SK-N-SH treated with all-trans-retinoic acid at 6 μM for 48 hours (cell line): ENCODE results near the gene TRMT2B.
"Not testable (repeated sequence)": the region's sequence is repeated elsewhere in the genome, so short reads cannot be mapped to it uniquely, and the experiment has no call there.

Experiments
- ATAC-seq: fragments of 200-7000 bp; cut with Tn5 transposase; 3 replicates; pipeline ENCODE4 v1.9.1; 2020; ENCODE audit warnings: mild to moderate bottlenecking, moderate library complexity
- ARNTL ChIP-seq: fragments of 450-650 bp; formaldehyde crosslinking; IDR thresholded peaks from 2 replicates; pipeline ENCODE4 v1.5.0; 2020; ENCODE audit warnings: low read depth, mild to moderate bottlenecking, moderate library complexity, borderline replicate concordance
- BACH2 ChIP-seq: fragments of 250-450 bp; sonication (Bioruptor Pico); IDR thresholded peaks from 2 replicates; pipeline ENCODE4 v1.9.0; 2021; ENCODE audit warnings: mild to moderate bottlenecking, borderline replicate concordance
- CSDC2 ChIP-seq: fragments of 250-450 bp; sonication (Bioruptor Pico); IDR thresholded peaks from 2 replicates; pipeline ENCODE4 v1.5.0; 2020; ENCODE audit warnings: mild to moderate bottlenecking, moderate library complexity
- ESRRG ChIP-seq: fragments of 250-450 bp; sonication (Bioruptor Pico); IDR thresholded peaks from 2 replicates; pipeline ENCODE4 v1.6.1; 2021; ENCODE audit warnings: mild to moderate bottlenecking
- OSR1 ChIP-seq: fragments of 250-450 bp; sonication (Bioruptor Pico); IDR thresholded peaks from 2 replicates; pipeline ENCODE4 v1.8.0; 2022; ENCODE audit warnings: moderate library complexity, mild to moderate bottlenecking, inconsistent platforms
- RARB ChIP-seq: fragments of 250-450 bp; sonication (Bioruptor Pico); IDR thresholded peaks from 2 replicates; pipeline ENCODE4 v1.8.0; 2021; ENCODE audit warnings: mild to moderate bottlenecking, moderate library complexity
- SNAI2 ChIP-seq: fragments of 250-450 bp; sonication (Bioruptor Pico); IDR thresholded peaks from 2 replicates; pipeline ENCODE4 v1.5.0; 2020; ENCODE audit warnings: mild to moderate bottlenecking, moderate library complexity
- TCF4 ChIP-seq: fragments of 250-450 bp; sonication (Bioruptor Pico); IDR thresholded peaks from 2 replicates; pipeline ENCODE4 v1.8.0; 2021; ENCODE audit warnings: mild to moderate bottlenecking, moderate library complexity, borderline replicate concordance
- TOX ChIP-seq: fragments of 250-450 bp; sonication (Bioruptor Pico); IDR thresholded peaks from 2 replicates; pipeline ENCODE4 v1.8.0; 2021; ENCODE audit warnings: mild to moderate bottlenecking, moderate library complexity, borderline replicate concordance
- ZC3H10 ChIP-seq: fragments of 250-450 bp; sonication (Bioruptor Pico); IDR thresholded peaks from 2 replicates; pipeline ENCODE4 v1.5.1; 2021; ENCODE audit warnings: mild to moderate bottlenecking, moderate library complexity
- ZFP3 ChIP-seq: fragments of 250-450 bp; sonication (Bioruptor Pico); IDR thresholded peaks from 2 replicates; pipeline ENCODE4 v1.5.0; 2020; ENCODE audit warnings: mild to moderate bottlenecking, moderate library complexity
- ZFP30 ChIP-seq: fragments of 450-650 bp; formaldehyde crosslinking; IDR thresholded peaks from 2 replicates; pipeline ENCODE4 v1.5.0; 2022; ENCODE audit warnings: mild to moderate bottlenecking, moderate library complexity
- ZNF565 ChIP-seq: fragments of 450-650 bp; formaldehyde crosslinking; conservative IDR thresholded peaks from 2 replicates; pipeline ENCODE4 v1.5.0; 2020; ENCODE audit warnings: low read depth, mild to moderate bottlenecking, moderate library complexity
- ZNF70 ChIP-seq: fragments of 450-650 bp; formaldehyde crosslinking; IDR thresholded peaks from 2 replicates; pipeline ENCODE4 v1.5.0; 2020; ENCODE audit warnings: mild to moderate bottlenecking, moderate library complexity
- ZNF8 ChIP-seq: fragments of 450-650 bp; formaldehyde crosslinking; IDR thresholded peaks from 2 replicates; pipeline ENCODE4 v1.5.0; 2020; ENCODE audit warnings: mild to moderate bottlenecking, moderate library complexity
- TF ChIP-seq, protein P1 (sequence below): fragments of 250-450 bp; sonication (Bioruptor Pico); IDR thresholded peaks from 2 replicates; pipeline ENCODE4 v1.5.1; 2020; ENCODE audit warnings: low read depth, mild to moderate bottlenecking, moderate library complexity
- TF ChIP-seq, protein P2 (sequence below): fragments of 250-450 bp; sonication (Bioruptor Pico); IDR thresholded peaks from 2 replicates; pipeline ENCODE4 v1.5.0; 2020; ENCODE audit warnings: mild to moderate bottlenecking, moderate library complexity
- TF ChIP-seq, protein P3 (sequence below): fragments of 250-450 bp; sonication (Bioruptor Pico); IDR thresholded peaks from 2 replicates; pipeline ENCODE4 v1.5.1; 2021; ENCODE audit warnings: mild to moderate bottlenecking, moderate library complexity
- TF ChIP-seq, protein P4 (sequence below): fragments of 250-450 bp; sonication (Bioruptor Pico); IDR thresholded peaks from 2 replicates; pipeline ENCODE4 v1.8.0; 2020; ENCODE audit warnings: mild to moderate bottlenecking, moderate library complexity, borderline replicate concordance
- TF ChIP-seq, protein P5 (sequence below): fragments of 250-450 bp; sonication (Bioruptor Pico); IDR thresholded peaks from 2 replicates; pipeline ENCODE4 v1.8.0; 2021; ENCODE audit warnings: low read depth, mild to moderate bottlenecking, moderate library complexity, borderline replicate concordance

Gene TRMT2B

DNA sequence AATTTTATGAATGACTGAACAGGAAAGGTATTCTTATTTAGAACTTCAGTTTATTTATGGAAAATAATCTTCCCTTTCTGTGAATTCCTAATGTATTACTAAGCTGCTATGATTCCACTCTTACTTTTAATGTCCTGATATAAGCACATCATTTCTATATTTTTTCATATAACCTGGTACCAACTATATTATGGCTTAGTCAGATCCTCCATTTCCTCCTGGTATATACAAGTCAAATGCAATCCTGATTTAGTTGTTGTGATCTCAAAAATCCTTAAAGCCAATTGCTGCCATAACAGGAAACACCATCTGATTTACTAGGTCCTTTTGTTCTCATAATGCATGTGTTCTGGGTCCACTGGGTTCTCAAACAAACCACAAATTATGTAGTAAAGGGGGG, 26.8 kb downstream of the TRMT2B start (continued):
- TF ChIP-seq, protein P1, sequence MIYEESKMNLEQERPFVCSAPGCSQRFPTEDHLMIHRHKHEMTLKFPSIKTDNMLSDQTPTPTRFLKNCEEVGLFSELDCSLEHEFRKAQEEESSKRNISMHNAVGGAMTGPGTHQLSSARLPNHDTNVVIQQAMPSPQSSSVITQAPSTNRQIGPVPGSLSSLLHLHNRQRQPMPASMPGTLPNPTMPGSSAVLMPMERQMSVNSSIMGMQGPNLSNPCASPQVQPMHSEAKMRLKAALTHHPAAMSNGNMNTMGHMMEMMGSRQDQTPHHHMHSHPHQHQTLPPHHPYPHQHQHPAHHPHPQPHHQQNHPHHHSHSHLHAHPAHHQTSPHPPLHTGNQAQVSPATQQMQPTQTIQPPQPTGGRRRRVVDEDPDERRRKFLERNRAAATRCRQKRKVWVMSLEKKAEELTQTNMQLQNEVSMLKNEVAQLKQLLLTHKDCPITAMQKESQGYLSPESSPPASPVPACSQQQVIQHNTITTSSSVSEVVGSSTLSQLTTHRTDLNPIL, result no peak

DNA sequence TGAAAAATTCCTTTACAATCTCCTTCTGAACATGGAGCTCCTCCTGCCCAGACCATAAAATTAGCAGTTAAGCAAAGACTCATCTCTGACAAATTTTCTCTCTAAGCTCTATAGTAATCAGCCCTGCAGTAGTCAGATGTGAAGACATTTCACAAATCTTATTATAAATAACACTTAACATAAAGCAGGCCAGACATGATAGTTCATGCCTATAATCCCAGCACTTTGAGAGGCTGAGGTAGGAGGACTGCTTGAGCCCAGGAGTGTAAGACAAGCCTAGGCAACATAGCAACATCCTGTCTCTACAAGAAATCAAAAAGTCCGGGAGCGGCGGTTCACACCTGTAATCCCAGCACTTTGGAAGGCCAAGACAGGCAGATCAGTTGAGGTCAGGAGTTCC, 29.9 kb downstream of the TRMT2B start:
- TF ChIP-seq CSDC2 (CRISPR knock-in tag) (no peak), ZFP30 (CRISPR knock-in tag) (no peak), ZFP3 (CRISPR knock-in tag) (no peak)
- ATAC-seq, result no peak

DNA sequence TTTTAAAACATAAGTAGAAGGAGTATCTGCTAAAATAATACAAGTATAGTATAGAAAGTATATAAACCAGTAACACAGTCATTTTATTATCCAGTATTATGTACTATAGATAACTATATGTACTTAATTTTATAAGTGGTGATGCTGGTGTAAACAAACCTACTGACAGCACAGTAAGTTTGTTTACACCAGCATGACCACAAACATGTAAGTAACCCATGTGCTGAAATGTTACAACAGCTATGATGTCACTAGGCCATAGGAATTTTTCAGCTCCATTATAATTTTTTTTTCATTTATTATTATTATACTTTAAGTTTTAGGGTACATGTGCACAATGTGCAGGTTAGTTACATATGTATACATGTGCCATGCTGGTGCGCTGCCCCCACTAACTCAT, 39.9 kb downstream of the TRMT2B start:
- ATAC-seq, result not testable (repeated sequence)

DNA sequence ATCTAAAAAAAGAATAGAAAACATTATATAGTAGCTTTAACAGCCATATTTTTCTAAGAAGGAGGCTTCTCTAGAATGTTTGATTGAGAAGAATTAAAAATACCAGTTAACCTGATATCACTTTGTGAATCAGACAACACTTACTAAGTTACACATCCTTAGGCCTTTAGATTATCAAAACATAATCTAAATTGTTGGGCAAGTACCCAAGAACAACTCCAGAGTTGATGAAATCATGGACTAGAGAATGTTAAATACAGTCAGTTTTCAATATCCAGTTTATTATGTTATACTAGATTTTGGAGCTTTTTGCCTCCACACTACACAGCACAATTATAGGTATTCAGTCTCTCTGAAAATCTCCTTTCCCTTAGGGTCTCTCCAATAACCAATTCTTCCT, 42.8 kb downstream of the TRMT2B start:
- TF ChIP-seq CSDC2 (CRISPR knock-in tag) (no peak), TCF4 (CRISPR knock-in tag) (no peak), OSR1 (no peak), ZFP3 (CRISPR knock-in tag) (no peak), ESRRG (CRISPR knock-in tag) (no peak), SNAI2 (CRISPR knock-in tag) (no peak), RARB (CRISPR knock-in tag) (no peak), ZNF565 (CRISPR knock-in tag) (no peak), ZFP30 (CRISPR knock-in tag) (no peak), ZNF70 (CRISPR knock-in tag) (no peak), ZC3H10 (CRISPR knock-in tag) (no peak), ZNF8 (CRISPR knock-in tag) (no peak), BACH2 (CRISPR knock-in tag) (no peak), ARNTL (CRISPR knock-in tag) (no peak), TOX (CRISPR knock-in tag) (no peak)
- TF ChIP-seq, protein P2, sequence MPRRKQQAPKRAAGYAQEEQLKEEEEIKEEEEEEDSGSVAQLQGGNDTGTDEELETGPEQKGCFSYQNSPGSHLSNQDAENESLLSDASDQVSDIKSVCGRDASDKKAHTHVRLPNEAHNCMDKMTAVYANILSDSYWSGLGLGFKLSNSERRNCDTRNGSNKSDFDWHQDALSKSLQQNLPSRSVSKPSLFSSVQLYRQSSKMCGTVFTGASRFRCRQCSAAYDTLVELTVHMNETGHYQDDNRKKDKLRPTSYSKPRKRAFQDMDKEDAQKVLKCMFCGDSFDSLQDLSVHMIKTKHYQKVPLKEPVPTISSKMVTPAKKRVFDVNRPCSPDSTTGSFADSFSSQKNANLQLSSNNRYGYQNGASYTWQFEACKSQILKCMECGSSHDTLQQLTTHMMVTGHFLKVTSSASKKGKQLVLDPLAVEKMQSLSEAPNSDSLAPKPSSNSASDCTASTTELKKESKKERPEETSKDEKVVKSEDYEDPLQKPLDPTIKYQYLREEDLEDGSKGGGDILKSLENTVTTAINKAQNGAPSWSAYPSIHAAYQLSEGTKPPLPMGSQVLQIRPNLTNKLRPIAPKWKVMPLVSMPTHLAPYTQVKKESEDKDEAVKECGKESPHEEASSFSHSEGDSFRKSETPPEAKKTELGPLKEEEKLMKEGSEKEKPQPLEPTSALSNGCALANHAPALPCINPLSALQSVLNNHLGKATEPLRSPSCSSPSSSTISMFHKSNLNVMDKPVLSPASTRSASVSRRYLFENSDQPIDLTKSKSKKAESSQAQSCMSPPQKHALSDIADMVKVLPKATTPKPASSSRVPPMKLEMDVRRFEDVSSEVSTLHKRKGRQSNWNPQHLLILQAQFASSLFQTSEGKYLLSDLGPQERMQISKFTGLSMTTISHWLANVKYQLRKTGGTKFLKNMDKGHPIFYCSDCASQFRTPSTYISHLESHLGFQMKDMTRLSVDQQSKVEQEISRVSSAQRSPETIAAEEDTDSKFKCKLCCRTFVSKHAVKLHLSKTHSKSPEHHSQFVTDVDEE (CRISPR knock-in tag), result no peak
- TF ChIP-seq, protein P3, sequence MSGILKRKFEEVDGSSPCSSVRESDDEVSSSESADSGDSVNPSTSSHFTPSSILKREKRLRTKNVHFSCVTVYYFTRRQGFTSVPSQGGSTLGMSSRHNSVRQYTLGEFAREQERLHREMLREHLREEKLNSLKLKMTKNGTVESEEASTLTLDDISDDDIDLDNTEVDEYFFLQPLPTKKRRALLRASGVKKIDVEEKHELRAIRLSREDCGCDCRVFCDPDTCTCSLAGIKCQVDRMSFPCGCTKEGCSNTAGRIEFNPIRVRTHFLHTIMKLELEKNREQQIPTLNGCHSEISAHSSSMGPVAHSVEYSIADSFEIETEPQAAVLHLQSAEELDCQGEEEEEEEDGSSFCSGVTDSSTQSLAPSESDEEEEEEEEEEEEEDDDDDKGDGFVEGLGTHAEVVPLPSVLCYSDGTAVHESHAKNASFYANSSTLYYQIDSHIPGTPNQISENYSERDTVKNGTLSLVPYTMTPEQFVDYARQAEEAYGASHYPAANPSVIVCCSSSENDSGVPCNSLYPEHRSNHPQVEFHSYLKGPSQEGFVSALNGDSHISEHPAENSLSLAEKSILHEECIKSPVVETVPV, result no peak
- TF ChIP-seq, protein P4, sequence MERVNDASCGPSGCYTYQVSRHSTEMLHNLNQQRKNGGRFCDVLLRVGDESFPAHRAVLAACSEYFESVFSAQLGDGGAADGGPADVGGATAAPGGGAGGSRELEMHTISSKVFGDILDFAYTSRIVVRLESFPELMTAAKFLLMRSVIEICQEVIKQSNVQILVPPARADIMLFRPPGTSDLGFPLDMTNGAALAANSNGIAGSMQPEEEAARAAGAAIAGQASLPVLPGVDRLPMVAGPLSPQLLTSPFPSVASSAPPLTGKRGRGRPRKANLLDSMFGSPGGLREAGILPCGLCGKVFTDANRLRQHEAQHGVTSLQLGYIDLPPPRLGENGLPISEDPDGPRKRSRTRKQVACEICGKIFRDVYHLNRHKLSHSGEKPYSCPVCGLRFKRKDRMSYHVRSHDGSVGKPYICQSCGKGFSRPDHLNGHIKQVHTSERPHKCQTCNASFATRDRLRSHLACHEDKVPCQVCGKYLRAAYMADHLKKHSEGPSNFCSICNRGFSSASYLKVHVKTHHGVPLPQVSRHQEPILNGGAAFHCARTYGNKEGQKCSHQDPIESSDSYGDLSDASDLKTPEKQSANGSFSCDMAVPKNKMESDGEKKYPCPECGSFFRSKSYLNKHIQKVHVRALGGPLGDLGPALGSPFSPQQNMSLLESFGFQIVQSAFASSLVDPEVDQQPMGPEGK (CRISPR knock-in tag), result no peak
- TF ChIP-seq, protein P5, sequence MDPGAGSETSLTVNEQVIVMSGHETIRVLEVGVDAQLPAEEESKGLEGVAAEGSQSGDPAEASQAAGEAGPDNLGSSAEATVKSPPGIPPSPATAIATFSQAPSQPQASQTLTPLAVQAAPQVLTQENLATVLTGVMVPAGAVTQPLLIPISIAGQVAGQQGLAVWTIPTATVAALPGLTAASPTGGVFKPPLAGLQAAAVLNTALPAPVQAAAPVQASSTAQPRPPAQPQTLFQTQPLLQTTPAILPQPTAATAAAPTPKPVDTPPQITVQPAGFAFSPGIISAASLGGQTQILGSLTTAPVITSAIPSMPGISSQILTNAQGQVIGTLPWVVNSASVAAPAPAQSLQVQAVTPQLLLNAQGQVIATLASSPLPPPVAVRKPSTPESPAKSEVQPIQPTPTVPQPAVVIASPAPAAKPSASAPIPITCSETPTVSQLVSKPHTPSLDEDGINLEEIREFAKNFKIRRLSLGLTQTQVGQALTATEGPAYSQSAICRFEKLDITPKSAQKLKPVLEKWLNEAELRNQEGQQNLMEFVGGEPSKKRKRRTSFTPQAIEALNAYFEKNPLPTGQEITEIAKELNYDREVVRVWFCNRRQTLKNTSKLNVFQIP (CRISPR knock-in tag), result no peak
- TF ChIP-seq, protein P1, result no peak
- no peak for ATAC-seq
